Activated CD8-positive, alpha-beta memory T cell treated with anti-CD3 and anti-CD28 coated beads, Interleukin-2, amount 50 U/mL, for 48 hours (primary cell): ENCODE results near the gene DGLUCY.
"Not testable (repeated sequence)": the region's sequence is repeated elsewhere in the genome, so short reads cannot be mapped to it uniquely, and the experiment has no call there.

Experiments used
- DNase-seq: peaks from one replicate; pipeline ENCODE4 v3.0.0-alpha.2; 2020

Gene DGLUCY

GRCh38 chr14:91113829-91114078, at the start of gene DGLUCY:
Gene DGLUCY (plus strand): TSS chr14:91114073. CDS start chr14:91160295, 46,222 bp downstream.
- no peak for DNase-seq

GRCh38 chr14:91065266-91065665, 48.6 kb upstream of the DGLUCY start:
- DNase-seq, result no peak

GRCh38 chr14:91067186-91067585, 46.7 kb upstream of the DGLUCY start:
- no peak for DNase-seq

GRCh38 chr14:91068642-91069041, 45.2 kb upstream of the DGLUCY start:
- no peak for DNase-seq

DNA sequence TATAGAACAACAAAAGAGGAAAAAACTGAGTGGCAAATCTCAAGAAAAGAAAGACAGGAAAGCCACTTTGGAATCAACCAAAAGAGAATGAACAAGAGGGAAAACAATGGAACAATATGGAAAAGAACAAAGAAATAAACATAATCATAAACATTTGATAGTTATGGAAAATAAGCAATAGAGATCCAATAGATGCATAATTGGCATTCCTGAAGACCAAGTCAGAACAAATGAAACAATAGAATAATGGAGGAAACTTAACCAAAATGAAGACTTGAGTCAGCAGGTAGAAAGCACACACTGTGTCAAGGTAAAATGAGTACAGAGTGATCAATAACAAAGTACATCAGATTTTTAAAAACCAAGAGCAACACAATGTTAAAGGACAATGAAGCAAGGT, 43.3 kb upstream of the DGLUCY start:
- no peak for DNase-seq

- no peak for DNase-seq
Measured at GRCh38 chr14:91075553-91075952, 38.3 kb upstream of the DGLUCY start.

GRCh38 chr14:91078095-91078737, 35.7 kb upstream of the DGLUCY start:
- no peak for DNase-seq

GRCh38 chr14:91080071-91080470, 33.8 kb upstream of the DGLUCY start:
- DNase-seq, result no peak

DNA sequence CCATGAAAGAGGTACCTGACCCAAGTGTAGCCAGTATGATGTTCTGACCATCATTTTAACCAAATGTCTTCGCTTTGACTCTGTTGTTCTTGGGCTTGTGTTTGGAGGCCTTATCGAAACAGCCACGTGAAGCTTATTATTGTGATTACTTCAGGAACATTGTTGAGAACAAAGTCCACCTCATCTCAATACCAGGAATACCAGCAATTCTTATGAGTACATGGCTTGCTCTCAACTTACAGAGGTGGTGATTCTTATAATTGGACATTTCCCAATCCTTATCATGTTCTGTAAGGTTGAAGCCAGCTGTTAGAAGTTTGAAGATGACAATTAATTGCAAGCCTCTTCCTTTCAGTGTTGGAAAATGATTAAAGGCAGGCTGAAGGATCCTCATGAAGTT, 31.6 kb upstream of the DGLUCY start:
- no peak for DNase-seq

- no peak for DNase-seq
Measured at GRCh38 chr14:91084516-91084915, 29.4 kb upstream of the DGLUCY start.

- not testable (repeated sequence) for DNase-seq
Measured at GRCh38 chr14:91087470-91087869, 26.4 kb upstream of the DGLUCY start.

GRCh38 chr14:91088585-91089235, 25.2 kb upstream of the DGLUCY start:
- DNase-seq, result no peak

DNA sequence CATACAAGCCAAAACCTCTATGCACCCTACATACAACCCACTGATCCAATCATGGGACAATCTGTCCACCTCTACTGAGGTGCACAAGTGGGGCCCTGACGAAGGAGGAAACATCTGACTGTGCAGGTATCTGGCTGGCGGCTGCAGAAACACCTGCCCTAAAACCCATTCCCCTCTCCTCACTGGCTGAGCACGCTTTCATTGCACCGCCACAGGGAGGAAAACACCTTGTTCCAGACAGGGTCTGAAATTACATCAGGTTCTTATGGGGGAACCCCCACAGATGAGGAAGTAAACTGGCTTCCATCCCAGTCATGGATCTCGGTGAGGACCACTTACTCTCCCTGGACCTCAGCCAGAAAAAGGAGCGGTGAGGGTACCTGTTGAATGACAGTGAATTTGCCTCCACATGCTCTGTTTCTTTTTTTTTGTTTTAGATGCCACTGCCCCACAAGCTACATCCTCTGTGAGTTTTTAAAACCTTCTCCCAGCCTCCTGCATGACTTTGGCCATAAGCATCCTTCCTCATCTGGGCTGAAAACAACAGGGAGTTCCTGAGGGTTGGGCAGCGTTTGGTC, 23.8 kb upstream of the DGLUCY start:
- DNase-seq, result no peak

DNA sequence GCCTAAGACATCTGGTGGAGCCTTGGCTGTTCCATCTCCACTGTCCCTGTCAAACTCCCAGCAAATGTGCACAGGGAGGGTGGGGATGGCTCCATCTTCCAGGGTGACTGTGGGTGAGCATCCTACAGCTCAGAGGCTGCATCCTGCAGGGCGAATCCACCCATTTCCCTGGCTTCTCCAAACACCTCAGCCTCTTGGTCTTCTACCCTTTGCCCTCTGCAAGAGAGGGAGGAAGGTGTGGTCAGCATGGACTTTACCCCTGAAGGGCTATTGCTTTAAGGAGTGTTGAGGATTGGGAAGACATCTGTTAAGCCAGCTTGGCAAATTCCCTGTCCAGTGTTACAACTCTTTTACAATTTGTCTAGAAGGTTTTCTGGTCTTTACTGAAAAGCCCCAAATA, 23.1 kb upstream of the DGLUCY start:
- DNase-seq, result no peak

GRCh38 chr14:91092073-91092472, 21.8 kb upstream of the DGLUCY start:
- no peak for DNase-seq

GRCh38 chr14:91093743-91094472, 20.0 kb upstream of the DGLUCY start:
- not testable (repeated sequence) for DNase-seq

GRCh38 chr14:91094772-91095171, 19.1 kb upstream of the DGLUCY start:
- no peak for DNase-seq

DNA sequence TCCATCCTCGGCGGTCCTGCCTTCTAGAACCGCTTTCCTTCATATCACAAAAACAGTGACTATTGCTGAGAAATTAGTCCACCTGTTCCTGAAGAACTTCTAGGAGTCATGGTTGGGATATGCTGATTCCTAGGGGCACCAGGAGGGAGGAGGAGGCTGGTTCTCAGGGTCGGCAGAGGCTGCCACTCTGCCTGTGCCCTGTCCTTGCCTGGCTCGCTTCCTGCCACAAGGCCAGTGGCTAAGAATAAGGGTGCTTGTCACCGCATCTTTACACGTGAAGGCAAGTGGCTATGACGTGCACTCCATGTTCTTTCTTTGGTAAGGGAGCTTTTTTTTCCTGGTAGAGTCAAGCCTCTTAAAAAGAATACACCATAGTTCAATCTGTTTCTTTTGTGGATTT, 18.7 kb upstream of the DGLUCY start:
- no peak for DNase-seq

DNA sequence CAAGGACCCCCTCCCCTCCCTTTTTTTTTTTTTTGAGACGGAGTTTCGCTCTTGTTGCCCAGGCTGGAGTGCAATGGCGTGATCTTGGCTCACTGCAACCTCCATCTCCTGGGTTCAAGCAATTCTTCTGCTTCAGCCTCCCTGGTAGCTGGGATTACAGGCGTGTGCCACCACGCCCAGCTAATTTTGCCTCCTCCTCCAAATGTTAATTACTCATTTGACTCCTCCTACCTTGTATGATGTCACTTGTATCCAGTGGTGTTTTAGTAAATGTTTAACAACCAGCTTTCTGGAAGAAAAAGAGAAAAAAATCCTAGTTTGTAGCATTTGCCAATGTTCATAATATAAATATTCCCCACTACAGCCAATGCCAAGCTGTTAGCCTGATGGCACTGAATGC, 16.2 kb upstream of the DGLUCY start:
- DNase-seq, result not testable (repeated sequence)

DNA sequence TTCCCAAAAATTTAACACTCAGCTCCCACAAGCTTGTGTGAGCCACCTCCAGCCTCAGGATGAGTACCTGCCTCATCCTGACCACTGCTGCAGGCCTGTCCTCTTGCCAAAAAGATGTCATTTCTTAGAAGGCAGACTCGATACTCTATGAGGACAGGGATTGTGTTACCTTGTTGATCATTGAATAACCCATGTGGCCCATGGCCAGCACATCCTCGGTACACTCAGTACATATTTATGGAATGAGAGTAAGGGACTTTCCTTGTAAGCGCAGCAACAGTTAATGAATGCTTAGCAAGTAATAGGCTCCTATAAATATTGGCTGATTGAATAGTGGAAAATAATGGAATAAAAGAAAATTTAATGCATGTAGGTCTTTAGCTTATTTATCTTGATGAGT, 15.3 kb upstream of the DGLUCY start:
- DNase-seq, result no peak

DNA sequence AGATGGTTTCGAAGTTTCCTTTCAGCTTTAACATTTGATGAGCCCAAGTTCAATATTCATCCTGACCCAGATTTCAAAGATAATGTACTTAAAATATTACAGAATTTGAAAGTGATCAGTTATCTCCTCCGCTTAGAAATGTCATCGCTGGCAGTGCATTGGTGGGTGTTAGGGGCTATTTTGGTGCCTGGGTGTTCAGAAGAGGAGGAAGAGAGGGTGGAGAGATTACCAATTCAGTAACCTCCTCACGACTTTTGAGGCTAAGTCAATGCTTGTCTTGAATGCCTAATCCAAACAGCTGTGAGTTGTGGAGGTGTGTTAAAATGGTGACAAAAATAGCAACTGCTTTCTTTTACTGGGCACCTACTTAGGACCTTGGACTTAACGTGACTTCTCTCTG, 13.8 kb upstream of the DGLUCY start:
- no peak for DNase-seq

DNA sequence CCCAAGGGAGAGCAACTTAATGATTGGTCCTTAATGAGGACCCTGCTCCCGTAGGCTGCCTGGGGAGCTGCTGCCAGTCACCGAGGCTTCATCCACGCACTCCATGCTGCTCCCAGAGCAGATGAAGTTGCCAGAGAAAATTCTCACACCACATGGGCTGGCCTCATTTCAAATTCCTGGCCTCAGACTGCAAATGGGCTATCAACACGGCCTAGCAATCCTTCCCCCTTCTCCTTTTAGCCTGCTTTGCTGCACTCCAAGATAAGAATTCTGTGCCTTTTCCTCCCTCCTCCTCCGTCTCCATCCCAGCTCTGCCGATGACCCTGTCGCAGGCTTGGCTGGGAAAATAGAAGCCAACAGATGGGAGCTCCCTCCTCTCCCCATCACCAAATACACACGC, 10.8 kb upstream of the DGLUCY start:
- DNase-seq, result no peak

GRCh38 chr14:91108941-91109611, 4.8 kb upstream of the DGLUCY start:
- DNase-seq, result peak; percentile 63

GRCh38 chr14:91111443-91111842, 2.4 kb upstream of the DGLUCY start:
- no peak for DNase-seq
